ENCODE data around the gene AKR1D1. TPM values are rescaled to one million over a fixed set of nuclear protein-coding genes. Genes with fewer than 3 reads are reported as not detected.

AKR1D1 gene
- total RNA-seq, 1 donor from 2014 or later, result not detected

- intact Hi-C loops (cut with micrococcal nuclease), result no loop called here
- no peak for DNase-seq
- H3K9me3 ChIP-seq (replicated peaks), result no peaks in the 10 kb centered on the region
- no peaks in the 10 kb centered on the region for H3K36me3 ChIP-seq
- TF ChIP-seq CTCF (IDR thresholded peaks at IDR 0.05; ENCODE audit: borderline replicate concordance), result no peak
- no peaks in the 10 kb centered on the region for H3K4me1 ChIP-seq
- H3K4me3 ChIP-seq, result no peak overlapping the region
- no peak overlapping the region for H3K27ac ChIP-seq (replicated peaks)
- H3K27me3 ChIP-seq (ENCODE audit: low read depth), result no peaks in the 10 kb centered on the region
These were observed 44.0 kb downstream of the AKR1D1 start for GRCh38 chr7:138120140-138120827.

- Histone ChIP-seq H3K27ac (replicated peaks) (no peak overlapping the region), H3K36me3 (no peaks in the 10 kb centered on the region), H3K4me1 (no peaks in the 10 kb centered on the region), H3K27me3 (ENCODE audit: low read depth) (no peaks in the 10 kb centered on the region), H3K9me3 (replicated peaks) (no peaks in the 10 kb centered on the region), H3K4me3 (no peak overlapping the region)
- TF ChIP-seq CTCF (IDR thresholded peaks at IDR 0.05; ENCODE audit: borderline replicate concordance), result no peak
- DNase-seq, result no peak
- intact Hi-C loops (cut with micrococcal nuclease), result no loop called here
These were observed 45.9 kb downstream of the AKR1D1 start for GRCh38 chr7:138122162-138122561.

GRCh38 chr7:138125119-138125518 lies 48.9 kb downstream of the AKR1D1 start:
- intact Hi-C loops (cut with micrococcal nuclease), result no loop called here
- H3K27ac ChIP-seq (replicated peaks), result no peak overlapping the region
- peaks cover 8% of the 10 kb centered on the region for H3K9me3 ChIP-seq (replicated peaks)
- no peaks in the 10 kb centered on the region for H3K36me3 ChIP-seq
- no peaks in the 10 kb centered on the region for H3K4me1 ChIP-seq
- no peaks in the 10 kb centered on the region for H3K27me3 ChIP-seq (ENCODE audit: low read depth)
- no peak overlapping the region for H3K4me3 ChIP-seq
- DNase-seq, result no peak
- TF ChIP-seq CTCF (IDR thresholded peaks at IDR 0.05; ENCODE audit: borderline replicate concordance), result no peak

GRCh38 chr7:138125598-138126111 lies 49.4 kb downstream of the AKR1D1 start:
- no peaks in the 10 kb centered on the region for H3K27me3 ChIP-seq (ENCODE audit: low read depth)
- TF ChIP-seq CTCF (IDR thresholded peaks at IDR 0.05; ENCODE audit: borderline replicate concordance), result no peak
- intact Hi-C loops (cut with micrococcal nuclease), result no loop called here
- H3K4me3 ChIP-seq, result no peak overlapping the region
- H3K9me3 ChIP-seq (replicated peaks), result peaks cover 8% of the 10 kb centered on the region
- H3K27ac ChIP-seq (replicated peaks), result no peak overlapping the region
- DNase-seq, result no peak
- no peaks in the 10 kb centered on the region for H3K4me1 ChIP-seq
- H3K36me3 ChIP-seq, result no peaks in the 10 kb centered on the region

- Histone ChIP-seq H3K36me3 (no peaks in the 10 kb centered on the region), H3K4me3 (no peak overlapping the region), H3K27me3 (ENCODE audit: low read depth) (no peaks in the 10 kb centered on the region), H3K27ac (replicated peaks) (no peak overlapping the region), H3K4me1 (no peaks in the 10 kb centered on the region), H3K9me3 (replicated peaks) (peaks cover 8% of the 10 kb centered on the region)
- no peak for TF ChIP-seq CTCF (IDR thresholded peaks at IDR 0.05; ENCODE audit: borderline replicate concordance)
- no peak for DNase-seq
- intact Hi-C loops (cut with micrococcal nuclease), result no loop called here
These were observed 50.7 kb downstream of the AKR1D1 start for GRCh38 chr7:138126928-138127327.

Data from left ventricle myocardium inferior (tissue), 1 donor.